H9 (cell line): ENCODE results near the gene SYNPO2. TPM values are rescaled to one million over a fixed set of nuclear protein-coding genes. Genes with fewer than 3 reads are reported as not detected.

Experiments
- DNase-seq: peaks from one replicate; pipeline ENCODE4 v3.0.0-alpha.2; 2017
- H2AFZ ChIP-seq: one replicate; pipeline ENCODE4 v1.6.1; 2013; ENCODE audit warnings: mild to moderate bottlenecking, low read length, control low read depth, moderate library complexity
- H2AK5ac ChIP-seq: 2 replicates; pipeline ENCODE4 v1.6.1; 2013; ENCODE audit warnings: low read length, control low read depth, mixed read lengths; ENCODE audit not compliant: insufficient read length
- H2BK120ac ChIP-seq: one replicate; pipeline ENCODE4 v1.6.1; 2013; ENCODE audit warnings: low read depth, mild to moderate bottlenecking, low read length, control low read depth, inconsistent platforms; ENCODE audit not compliant: poor library complexity, severe bottlenecking
- H2BK12ac ChIP-seq: 2 replicates; pipeline ENCODE4 v1.6.1; 2013; ENCODE audit warnings: low read length, control low read depth, mixed read lengths, low read depth; ENCODE audit not compliant: insufficient read length
- H2BK15ac ChIP-seq: 2 replicates; pipeline ENCODE4 v1.6.1; 2013; ENCODE audit warnings: low read depth, low read length, control low read depth
- H2BK20ac ChIP-seq: one replicate; pipeline ENCODE4 v1.6.1; 2013; ENCODE audit warnings: low read depth, mild to moderate bottlenecking, low read length, control low read depth, inconsistent platforms; ENCODE audit not compliant: poor library complexity, severe bottlenecking
- H2BK5ac ChIP-seq: 2 replicates; pipeline ENCODE4 v1.6.1; 2013; ENCODE audit warnings: low read length, control low read depth, mixed read lengths; ENCODE audit not compliant: insufficient read length
- H3K14ac ChIP-seq: 2 replicates; pipeline ENCODE4 v1.6.1; 2013; ENCODE audit warnings: low read length, control low read depth; ENCODE audit not compliant: insufficient read depth
- H3K18ac ChIP-seq: 2 replicates; pipeline ENCODE4 v1.6.1; 2013; ENCODE audit warnings: low read depth, mild to moderate bottlenecking, mixed read lengths, low read length, control low read depth; ENCODE audit not compliant: insufficient read length
- H3K23ac ChIP-seq: 2 replicates; pipeline ENCODE4 v1.6.1; 2013; ENCODE audit warnings: low read length, control low read depth, mixed read lengths, low read depth; ENCODE audit not compliant: insufficient read length
- H3K23me2 ChIP-seq: 2 replicates; pipeline ENCODE4 v1.6.1; 2013; ENCODE audit warnings: low read depth, mild to moderate bottlenecking, mixed read lengths, low read length, control low read depth; ENCODE audit not compliant: insufficient read length, poor library complexity, severe bottlenecking
- H3K27ac ChIP-seq: 2 replicates; pipeline ENCODE4 v1.5.1; 2013; ENCODE audit warnings: low read length, control low read depth, mixed read lengths, low read depth; ENCODE audit not compliant: insufficient read length
- H3K27me3 ChIP-seq: 2 replicates; pipeline ENCODE4 v1.6.1; 2013; ENCODE audit warnings: low read length, control low read depth, inconsistent platforms; ENCODE audit not compliant: insufficient read depth
- H3K4ac ChIP-seq: 2 replicates; pipeline ENCODE4 v1.6.1; 2013; ENCODE audit warnings: low read depth, mild to moderate bottlenecking, control low read depth, inconsistent platforms, low read length, moderate library complexity
- H3K4me1 ChIP-seq: 2 replicates; pipeline ENCODE4 v1.6.1; 2013; ENCODE audit warnings: low read length, control low read depth, inconsistent platforms; ENCODE audit not compliant: insufficient read depth
- H3K4me2 ChIP-seq: 2 replicates; pipeline ENCODE4 v1.6.1; 2013; ENCODE audit warnings: low read length, control low read depth, mixed read lengths; ENCODE audit not compliant: insufficient read length, insufficient read depth
- H3K56ac ChIP-seq: 2 replicates; pipeline ENCODE4 v1.6.1; 2013; ENCODE audit warnings: low read depth, mild to moderate bottlenecking, mixed read lengths, low read length, control low read depth; ENCODE audit not compliant: insufficient read length
- H3K79me1 ChIP-seq: 2 replicates; pipeline ENCODE4 v1.6.1; 2013; ENCODE audit warnings: low read depth, mild to moderate bottlenecking, moderate library complexity, low read length, control low read depth, inconsistent platforms; ENCODE audit not compliant: insufficient read depth, poor library complexity, severe bottlenecking
- H3K79me2 ChIP-seq: 2 replicates; pipeline ENCODE4 v1.6.1; 2013; ENCODE audit warnings: low read length, control low read depth, inconsistent platforms; ENCODE audit not compliant: insufficient read depth
- H3K9ac ChIP-seq: 2 replicates; pipeline ENCODE4 v1.6.1; 2013; ENCODE audit warnings: low read length, control low read depth, mixed read lengths; ENCODE audit not compliant: insufficient read length; ENCODE audit errors: extremely low read depth
- H3K9me3 ChIP-seq: one replicate; pipeline ENCODE4 v1.6.1; 2013; ENCODE audit warnings: low read depth, low read length, inconsistent platforms; ENCODE audit not compliant: control insufficient read depth
- H3T11ph ChIP-seq: one replicate; pipeline ENCODE4 v1.6.1; 2013; ENCODE audit warnings: mild to moderate bottlenecking, low read length, control low read depth, inconsistent platforms
- H4K20me1 ChIP-seq: one replicate; pipeline ENCODE4 v1.6.1; 2013; ENCODE audit not compliant: control insufficient read depth, insufficient read length, insufficient read depth
- H4K5ac ChIP-seq: 2 replicates; pipeline ENCODE4 v1.6.1; 2013; ENCODE audit warnings: low read depth, mild to moderate bottlenecking, mixed read lengths, low read length, control low read depth; ENCODE audit not compliant: insufficient read length
- H4K8ac ChIP-seq: replicated peaks from 2 replicates; pipeline ENCODE4 v1.6.1; 2013; ENCODE audit warnings: low read length, control low read depth, mixed read lengths, low read depth; ENCODE audit not compliant: insufficient read length
- H4K91ac ChIP-seq: 2 replicates; pipeline ENCODE4 v1.6.1; 2013; ENCODE audit warnings: low read depth, mild to moderate bottlenecking, moderate library complexity, mixed read lengths, low read length, control low read depth; ENCODE audit not compliant: insufficient read length
- H3K27ac Mint-ChIP-seq, 3 experiments: 2 replicates in 2 of 3; 3 replicates in 1 of 3; pipeline ENCODE4 v1.8.0; 2020 to 2021; ENCODE audit warnings: mixed read lengths in 3 of 3, mild to moderate bottlenecking in 1 of 3, moderate library complexity in 1 of 3
- H3K27me3 Mint-ChIP-seq: 2 replicates; pipeline ENCODE4 v1.8.0; 2021; ENCODE audit warnings: low read depth, mild to moderate bottlenecking, moderate library complexity, mixed read lengths
- H3K36me3 Mint-ChIP-seq, 3 experiments: 2 replicates in 2 of 3; 3 replicates in 1 of 3; pipeline ENCODE4 v1.8.0; 2020 to 2021; ENCODE audit warnings: low read depth in 3 of 3, mixed read lengths in 3 of 3; ENCODE audit not compliant: insufficient read depth in 1 of 3
- H3K4me1 Mint-ChIP-seq, 2 experiments: 2 replicates each; pipeline ENCODE4 v1.8.0; 2020; ENCODE audit warnings: mixed read lengths in 2 of 2
- H3K4me3 Mint-ChIP-seq, 2 experiments: 2 replicates in 1 of 2; 3 replicates in 1 of 2; pipeline ENCODE4 v1.8.0; 2020 to 2021; ENCODE audit warnings: mild to moderate bottlenecking in 2 of 2, mixed read lengths in 2 of 2, moderate library complexity in 1 of 2
- H3K9me3 Mint-ChIP-seq, 2 experiments: 2 replicates in 1 of 2; 3 replicates in 1 of 2; pipeline ENCODE4 v1.8.0; 2020; ENCODE audit warnings: mild to moderate bottlenecking in 2 of 2, mixed read lengths in 2 of 2, moderate library complexity in 1 of 2
- CTCF ChIP-seq: fragments of 200-600 bp; sonication (generic); conservative IDR thresholded peaks from 3 replicates; pipeline ENCODE4 v1.8.0; 2021; ENCODE audit warnings: antibody characterized with exemption, mild to moderate bottlenecking
- WGBS: extraction: QIAGEN DNeasy Blood & Tissue Kit; methylation state at CpG from one replicate; pipeline ENCODE4 v1.1.7; 2013; ENCODE audit warnings: missing lambda C conversion rate, low lambda C conversion rate, mixed read lengths; ENCODE audit not compliant: insufficient read length; ENCODE audit errors: extremely low coverage; 5-methylcytosine and 5-hydroxymethylcytosine counted together
- total RNA-seq: library from RNA; stranded (reverse); gene quantifications from 2 replicates; pipeline ENCODE4 v1.2.1, GENCODE V29; 2021

The SYNPO2 gene
- total RNA-seq, 1 experiment from 2014 or later: 1.1 TPM

GRCh38 chr4:118941149-118941548 lies 52.5 kb downstream of the SYNPO2 start:
- Histone ChIP-seq H3K9me3 (no peaks in the 10 kb centered on the region), H3K9ac (no peak overlapping the region), H2BK15ac (no peak overlapping the region), H3K56ac (no peak overlapping the region), H4K5ac (no peak overlapping the region), H2AK5ac (no peak overlapping the region), H4K8ac (no peak overlapping the region), H3K27me3 (no peaks in the 10 kb centered on the region), H3K4ac (no peak overlapping the region), H2BK12ac (no peak overlapping the region), H4K91ac (no peak overlapping the region), H3K4me2 (no peak overlapping the region), H3K18ac (no peak overlapping the region), H3K79me2 (no peaks in the 10 kb centered on the region), H3K23ac (no peak overlapping the region), H3K14ac (no peak overlapping the region), H3K23me2 (no peaks in the 10 kb centered on the region), H4K20me1 (no peaks in the 10 kb centered on the region), H3K4me1 (peaks cover 3% of the 10 kb centered on the region; the same call in 1 of the 2 replicates), H3K27ac (no peak overlapping the region), H3K79me1 (no peaks in the 10 kb centered on the region), H2BK20ac (no peak overlapping the region), H2BK5ac (no peak overlapping the region), H2AFZ (no peak overlapping the region), H2BK120ac (no peak overlapping the region), H3T11ph (no peak overlapping the region)
- H3K4me3 Mint-ChIP-seq: no peak overlapping the region
- no peak for TF ChIP-seq CTCF
- no peak for DNase-seq
- H3K27me3 Mint-ChIP-seq: no peaks in the 10 kb centered on the region
- no CpG with 5 or more reads among the region's 1 CpG for WGBS
- no peak overlapping the region for H3K27ac Mint-ChIP-seq
- H3K9me3 Mint-ChIP-seq: no peaks in the 10 kb centered on the region
- H3K4me1 Mint-ChIP-seq: peaks cover 19 to 21% of the 10 kb centered on the region in 2 experiments
- no peaks in the 10 kb centered on the region for H3K36me3 Mint-ChIP-seq
